Fibroblast of pulmonary artery (primary cell): ENCODE results near the gene FAM114A2.

ENCODE experiments used
- DNase-seq: peaks from one replicate; pipeline ENCODE4 v3.0.0-alpha.2; 2010; ENCODE audit warnings: low read depth
- H3K4me3 ChIP-seq: replicated peaks from 2 replicates; pipeline ENCODE4 v1.5.1; 2011; ENCODE audit warnings: low read depth, mild to moderate bottlenecking, control low read depth, low read length, moderate library complexity
- CTCF ChIP-seq: IDR thresholded peaks from 2 replicates; pipeline ENCODE4 v1.5.1; 2011; ENCODE audit warnings: mild to moderate bottlenecking, control low read depth, low read length, inconsistent platforms; ENCODE audit errors: missing control alignments

Gene FAM114A2

GRCh38 chr5:153952893-153953292, 85.8 kb downstream of the FAM114A2 start:
- no peak for TF ChIP-seq CTCF
- no peak overlapping the region for H3K4me3 ChIP-seq
- no peak for DNase-seq

- TF ChIP-seq CTCF, result no peak
- no peak overlapping the region for H3K4me3 ChIP-seq
- no peak for DNase-seq
These were observed 86.7 kb downstream of the FAM114A2 start for GRCh38 chr5:153952057-153952456.

- no peak for DNase-seq
- TF ChIP-seq CTCF, result no peak
- no peak overlapping the region for H3K4me3 ChIP-seq
These were observed 97.4 kb downstream of the FAM114A2 start for GRCh38 chr5:153941265-153941664.
